ENCODE measurements around the gene DNM3.

- TF ChIP-seq, protein P1, sequence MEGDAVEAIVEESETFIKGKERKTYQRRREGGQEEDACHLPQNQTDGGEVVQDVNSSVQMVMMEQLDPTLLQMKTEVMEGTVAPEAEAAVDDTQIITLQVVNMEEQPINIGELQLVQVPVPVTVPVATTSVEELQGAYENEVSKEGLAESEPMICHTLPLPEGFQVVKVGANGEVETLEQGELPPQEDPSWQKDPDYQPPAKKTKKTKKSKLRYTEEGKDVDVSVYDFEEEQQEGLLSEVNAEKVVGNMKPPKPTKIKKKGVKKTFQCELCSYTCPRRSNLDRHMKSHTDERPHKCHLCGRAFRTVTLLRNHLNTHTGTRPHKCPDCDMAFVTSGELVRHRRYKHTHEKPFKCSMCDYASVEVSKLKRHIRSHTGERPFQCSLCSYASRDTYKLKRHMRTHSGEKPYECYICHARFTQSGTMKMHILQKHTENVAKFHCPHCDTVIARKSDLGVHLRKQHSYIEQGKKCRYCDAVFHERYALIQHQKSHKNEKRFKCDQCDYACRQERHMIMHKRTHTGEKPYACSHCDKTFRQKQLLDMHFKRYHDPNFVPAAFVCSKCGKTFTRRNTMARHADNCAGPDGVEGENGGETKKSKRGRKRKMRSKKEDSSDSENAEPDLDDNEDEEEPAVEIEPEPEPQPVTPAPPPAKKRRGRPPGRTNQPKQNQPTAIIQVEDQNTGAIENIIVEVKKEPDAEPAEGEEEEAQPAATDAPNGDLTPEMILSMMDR (IDR thresholded peaks at IDR 0.05) = no peak
- TF ChIP-seq EZH2 (IDR thresholded peaks at IDR 0.05) = no peak
Observed at GRCh38 chr1:172380441-172381244, 539.3 kb downstream of the DNM3 start.

Measured in neural progenitor cell (in vitro differentiated cells).